ENCODE measurements around the gene SLC41A1. TPM values are rescaled to one million over a fixed set of nuclear protein-coding genes. Genes with fewer than 3 reads are reported as not detected.

The SLC41A1 gene
- total and polyA plus RNA-seq, 9 of the 15 experiments (the other 6 are each of a cell fraction or from before 2014, with no cell fraction given): 4.1 to 29.3 (median 11.4) TPM

DNA sequence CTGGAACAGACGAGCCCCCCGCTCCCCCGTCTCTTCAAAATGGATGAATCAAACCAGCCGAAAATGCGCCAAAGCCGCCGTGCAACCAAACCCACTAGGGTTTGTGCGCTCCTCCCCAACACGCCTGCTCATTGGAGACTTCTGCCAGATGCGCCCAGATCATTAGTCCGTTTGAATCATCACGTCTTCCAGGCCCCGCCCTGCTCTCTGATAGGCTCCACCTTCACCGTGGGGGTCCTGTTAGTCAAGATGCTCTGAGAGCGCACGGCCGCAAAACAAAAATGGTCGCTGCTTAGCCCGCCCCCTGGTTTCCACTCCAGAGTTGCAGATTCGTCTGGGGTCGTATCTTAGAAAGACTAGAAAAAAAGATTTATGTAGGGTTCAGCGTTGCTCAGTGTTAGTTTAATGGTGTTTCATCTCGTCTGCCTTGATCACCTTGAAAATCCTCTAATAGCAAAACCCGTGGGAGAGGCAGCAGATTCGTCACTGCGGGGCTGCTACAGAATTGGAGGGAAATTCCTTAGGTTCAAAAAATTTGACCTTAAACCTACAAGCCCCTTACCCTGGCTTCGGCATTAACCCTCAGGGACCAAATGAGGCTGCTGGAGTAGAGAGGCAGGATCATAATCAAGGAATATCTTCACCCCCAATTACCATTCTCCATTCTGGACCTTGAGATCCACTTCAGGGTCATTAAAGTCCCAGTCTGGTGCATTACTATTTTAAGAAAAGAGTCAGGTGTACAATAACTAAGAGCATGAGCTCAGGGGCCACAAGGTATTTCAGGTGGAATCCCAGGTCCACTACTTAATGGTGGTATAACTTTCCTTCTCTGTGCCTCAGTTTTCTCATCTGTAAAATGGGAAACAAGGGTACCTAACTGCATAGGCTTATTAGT lies 62.6 kb downstream of the SLC41A1 start, which contains the start of gene NUCKS1 (continued):
- TF ChIP-seq, protein P1, sequence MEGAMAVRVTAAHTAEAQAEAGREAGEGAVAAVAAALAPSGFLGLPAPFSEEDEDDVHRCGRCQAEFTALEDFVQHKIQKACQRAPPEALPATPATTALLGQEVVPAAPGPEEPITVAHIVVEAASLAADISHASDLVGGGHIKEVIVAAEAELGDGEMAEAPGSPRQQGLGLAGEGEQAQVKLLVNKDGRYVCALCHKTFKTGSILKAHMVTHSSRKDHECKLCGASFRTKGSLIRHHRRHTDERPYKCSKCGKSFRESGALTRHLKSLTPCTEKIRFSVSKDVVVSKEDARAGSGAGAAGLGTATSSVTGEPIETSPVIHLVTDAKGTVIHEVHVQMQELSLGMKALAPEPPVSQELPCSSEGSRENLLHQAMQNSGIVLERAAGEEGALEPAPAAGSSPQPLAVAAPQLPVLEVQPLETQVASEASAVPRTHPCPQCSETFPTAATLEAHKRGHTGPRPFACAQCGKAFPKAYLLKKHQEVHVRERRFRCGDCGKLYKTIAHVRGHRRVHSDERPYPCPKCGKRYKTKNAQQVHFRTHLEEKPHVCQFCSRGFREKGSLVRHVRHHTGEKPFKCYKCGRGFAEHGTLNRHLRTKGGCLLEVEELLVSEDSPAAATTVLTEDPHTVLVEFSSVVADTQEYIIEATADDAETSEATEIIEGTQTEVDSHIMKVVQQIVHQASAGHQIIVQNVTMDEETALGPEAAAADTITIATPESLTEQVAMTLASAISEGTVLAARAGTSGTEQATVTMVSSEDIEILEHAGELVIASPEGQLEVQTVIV (CRISPR knock-in tag; IDR thresholded peaks at IDR 0.05; ENCODE audit: borderline replicate concordance): peak; percentile 40; the same call in 1 of the 2 replicates
- TF ChIP-seq LARP7 (IDR thresholded peaks at IDR 0.05) (peak; percentile 93), ZNF589 (CRISPR knock-in tag; IDR thresholded peaks at IDR 0.05; ENCODE audit: low read depth) (peak; percentile 90), SMAD1 (IDR thresholded peaks at IDR 0.05; ENCODE audit: low read depth, low read length, partially characterized antibody) (peak; percentile 53), SMARCE1 (IDR thresholded peaks at IDR 0.05) (0 out of 2 replicates have a peak, but pooled peaks have one; percentile 18), KDM1A (IDR thresholded peaks at IDR 0.05) (peak; percentile 99 to 100), RB1 (IDR thresholded peaks at IDR 0.05; ENCODE audit: low read depth) (peak; percentile 96), RBM17 (IDR thresholded peaks at IDR 0.05; ENCODE audit: borderline replicate concordance, low read depth, low read length) (no peak), CAMTA2 (CRISPR knock-in tag; conservative IDR thresholded peaks at IDR 0.05) (no peak), CHD2 (IDR thresholded peaks at IDR 0.05; ENCODE audit: low read depth, low read length) (peak; percentile 71), FUS (optimal IDR thresholded peaks at IDR 0.05; ENCODE audit: low read depth, low read length) (no peak), SP1 (CRISPR knock-in tag; IDR thresholded peaks at IDR 0.05) (peak; percentile 98), ZBTB1 (CRISPR knock-in tag; IDR thresholded peaks at IDR 0.05; ENCODE audit: borderline replicate concordance, low read depth) (no peak)
- TF ChIP-seq, protein P2, sequence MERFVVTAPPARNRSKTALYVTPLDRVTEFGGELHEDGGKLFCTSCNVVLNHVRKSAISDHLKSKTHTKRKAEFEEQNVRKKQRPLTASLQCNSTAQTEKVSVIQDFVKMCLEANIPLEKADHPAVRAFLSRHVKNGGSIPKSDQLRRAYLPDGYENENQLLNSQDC (CRISPR knock-in tag; IDR thresholded peaks at IDR 0.05): peak; percentile 62; the same call in 1 of the 2 replicates
- TF ChIP-seq, protein P3, sequence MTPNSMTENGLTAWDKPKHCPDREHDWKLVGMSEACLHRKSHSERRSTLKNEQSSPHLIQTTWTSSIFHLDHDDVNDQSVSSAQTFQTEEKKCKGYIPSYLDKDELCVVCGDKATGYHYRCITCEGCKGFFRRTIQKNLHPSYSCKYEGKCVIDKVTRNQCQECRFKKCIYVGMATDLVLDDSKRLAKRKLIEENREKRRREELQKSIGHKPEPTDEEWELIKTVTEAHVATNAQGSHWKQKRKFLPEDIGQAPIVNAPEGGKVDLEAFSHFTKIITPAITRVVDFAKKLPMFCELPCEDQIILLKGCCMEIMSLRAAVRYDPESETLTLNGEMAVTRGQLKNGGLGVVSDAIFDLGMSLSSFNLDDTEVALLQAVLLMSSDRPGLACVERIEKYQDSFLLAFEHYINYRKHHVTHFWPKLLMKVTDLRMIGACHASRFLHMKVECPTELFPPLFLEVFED (CRISPR knock-in tag; conservative IDR thresholded peaks at IDR 0.05): peak; percentile 60; the same call in 1 of the 2 replicates
- TF ChIP-seq, protein P4, sequence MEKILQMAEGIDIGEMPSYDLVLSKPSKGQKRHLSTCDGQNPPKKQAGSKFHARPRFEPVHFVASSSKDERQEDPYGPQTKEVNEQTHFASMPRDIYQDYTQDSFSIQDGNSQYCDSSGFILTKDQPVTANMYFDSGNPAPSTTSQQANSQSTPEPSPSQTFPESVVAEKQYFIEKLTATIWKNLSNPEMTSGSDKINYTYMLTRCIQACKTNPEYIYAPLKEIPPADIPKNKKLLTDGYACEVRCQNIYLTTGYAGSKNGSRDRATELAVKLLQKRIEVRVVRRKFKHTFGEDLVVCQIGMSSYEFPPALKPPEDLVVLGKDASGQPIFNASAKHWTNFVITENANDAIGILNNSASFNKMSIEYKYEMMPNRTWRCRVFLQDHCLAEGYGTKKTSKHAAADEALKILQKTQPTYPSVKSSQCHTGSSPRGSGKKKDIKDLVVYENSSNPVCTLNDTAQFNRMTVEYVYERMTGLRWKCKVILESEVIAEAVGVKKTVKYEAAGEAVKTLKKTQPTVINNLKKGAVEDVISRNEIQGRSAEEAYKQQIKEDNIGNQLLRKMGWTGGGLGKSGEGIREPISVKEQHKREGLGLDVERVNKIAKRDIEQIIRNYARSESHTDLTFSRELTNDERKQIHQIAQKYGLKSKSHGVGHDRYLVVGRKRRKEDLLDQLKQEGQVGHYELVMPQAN (IDR thresholded peaks at IDR 0.05; ENCODE audit: borderline replicate concordance): peak; percentile 74

Measured in K562 (cell line).